Loucy (cell line): ENCODE data around the gene PRDM5.

Source experiments
- H2AFZ ChIP-seq: fragments of 200-600 bp; sonication (generic); 2 replicates; pipeline ENCODE4 v1.6.0; 2016; ENCODE audit warnings: antibody characterized with exemption, mild to moderate bottlenecking, low read length, moderate library complexity
- H3F3A ChIP-seq: fragments of 200-600 bp; 2 replicates; pipeline ENCODE4 v1.6.0; 2016; ENCODE audit warnings: antibody characterized with exemption, low read depth, mild to moderate bottlenecking
- H3K27me3 ChIP-seq: fragments of 200-600 bp; sonication (generic); 2 replicates; pipeline ENCODE4 v1.6.1; 2014; ENCODE audit warnings: low read length, mild to moderate bottlenecking; ENCODE audit not compliant: insufficient read depth, poor library complexity, severe bottlenecking
- H3K36me3 ChIP-seq: fragments of 200-600 bp; sonication (generic); 2 replicates; pipeline ENCODE4 v1.6.1; 2016; ENCODE audit warnings: low read length; ENCODE audit not compliant: insufficient read depth
- H3K4me1 ChIP-seq: fragments of 200-600 bp; sonication (generic); 2 replicates; pipeline ENCODE4 v1.5.1; 2014; ENCODE audit warnings: low read length, mild to moderate bottlenecking; ENCODE audit not compliant: insufficient read depth, poor library complexity, severe bottlenecking
- H3K4me2 ChIP-seq: fragments of 200-600 bp; sonication (generic); 2 replicates; pipeline ENCODE4 v1.6.0; 2014; ENCODE audit warnings: antibody characterized with exemption, low read length, low read depth, mild to moderate bottlenecking; ENCODE audit not compliant: poor library complexity, severe bottlenecking
- H3K4me3 ChIP-seq: fragments of 200-600 bp; sonication (generic); 2 replicates; pipeline ENCODE4 v1.5.1; 2014; ENCODE audit warnings: low read length, mild to moderate bottlenecking, mixed read lengths; ENCODE audit not compliant: poor library complexity, severe bottlenecking
- H3K79me2 ChIP-seq: fragments of 200-600 bp; sonication (generic); 2 replicates; pipeline ENCODE4 v1.6.1; 2014; ENCODE audit warnings: low read length; ENCODE audit not compliant: insufficient read depth
- H3K9ac ChIP-seq: fragments of 200-600 bp; sonication (generic); 2 replicates; pipeline ENCODE4 v1.6.0; 2014; ENCODE audit warnings: mild to moderate bottlenecking, low read depth, low read length, moderate library complexity; ENCODE audit not compliant: poor library complexity, severe bottlenecking
- H3K9me2 ChIP-seq: fragments of 200-600 bp; sonication (generic); replicated peaks from 2 replicates; pipeline ENCODE4 v1.6.1; 2016; ENCODE audit warnings: low read depth, low read length, mixed read lengths
- H3K9me3 ChIP-seq: fragments of 200-600 bp; sonication (generic); 2 replicates; pipeline ENCODE4 v1.6.1; 2014; ENCODE audit warnings: mild to moderate bottlenecking, antibody characterized with exemption, low read length, low read depth; ENCODE audit not compliant: insufficient read depth
- H4K20me1 ChIP-seq: fragments of 200-600 bp; sonication (generic); 2 replicates; pipeline ENCODE4 v1.6.0; 2014; ENCODE audit warnings: antibody characterized with exemption, low read length, mild to moderate bottlenecking; ENCODE audit not compliant: insufficient read depth, poor library complexity, severe bottlenecking
- EZH2phosphoT487 ChIP-seq: fragments of 200-600 bp; IDR thresholded peaks from 2 replicates; pipeline ENCODE4 v1.6.1; 2018; ENCODE audit warnings: antibody characterized with exemption, mild to moderate bottlenecking, moderate library complexity, borderline replicate concordance
- TF ChIP-seq, protein P1 (sequence below): fragments of 200-600 bp; sonication (generic); conservative IDR thresholded peaks from 2 replicates; pipeline ENCODE4 v1.5.1; 2014; ENCODE audit warnings: mild to moderate bottlenecking, antibody characterized with exemption, low read length

PRDM5 gene

DNA sequence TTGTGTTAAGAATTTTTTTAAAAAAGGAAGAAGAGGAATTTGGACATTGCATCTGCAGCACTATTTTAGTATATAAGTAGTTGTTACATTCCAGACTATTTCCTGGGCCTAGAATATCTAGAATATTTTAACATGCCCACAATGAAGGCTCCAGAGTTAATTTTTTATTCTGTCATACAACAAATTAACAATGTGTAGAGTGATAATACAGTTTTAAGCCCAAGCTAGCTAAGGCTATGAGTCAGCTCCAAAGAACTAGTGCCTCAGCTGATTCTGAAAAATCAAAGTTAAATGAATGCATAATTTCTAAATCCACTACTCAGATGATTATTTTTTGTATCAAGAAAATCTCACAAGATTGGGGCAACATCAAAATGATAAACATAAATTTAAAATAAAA is 231.4 kb downstream of the PRDM5 start:
- H3K4me2 ChIP-seq: no peak overlapping the region
- no peaks in the 10 kb centered on the region for H4K20me1 ChIP-seq
- H3K27me3 ChIP-seq: no peaks in the 10 kb centered on the region
- no peak overlapping the region for H3K9ac ChIP-seq
- H3K4me3 ChIP-seq: no peak overlapping the region
- no peaks in the 10 kb centered on the region for H3K79me2 ChIP-seq
- TF ChIP-seq EZH2phosphoT487: no peak
- TF ChIP-seq, protein P1, sequence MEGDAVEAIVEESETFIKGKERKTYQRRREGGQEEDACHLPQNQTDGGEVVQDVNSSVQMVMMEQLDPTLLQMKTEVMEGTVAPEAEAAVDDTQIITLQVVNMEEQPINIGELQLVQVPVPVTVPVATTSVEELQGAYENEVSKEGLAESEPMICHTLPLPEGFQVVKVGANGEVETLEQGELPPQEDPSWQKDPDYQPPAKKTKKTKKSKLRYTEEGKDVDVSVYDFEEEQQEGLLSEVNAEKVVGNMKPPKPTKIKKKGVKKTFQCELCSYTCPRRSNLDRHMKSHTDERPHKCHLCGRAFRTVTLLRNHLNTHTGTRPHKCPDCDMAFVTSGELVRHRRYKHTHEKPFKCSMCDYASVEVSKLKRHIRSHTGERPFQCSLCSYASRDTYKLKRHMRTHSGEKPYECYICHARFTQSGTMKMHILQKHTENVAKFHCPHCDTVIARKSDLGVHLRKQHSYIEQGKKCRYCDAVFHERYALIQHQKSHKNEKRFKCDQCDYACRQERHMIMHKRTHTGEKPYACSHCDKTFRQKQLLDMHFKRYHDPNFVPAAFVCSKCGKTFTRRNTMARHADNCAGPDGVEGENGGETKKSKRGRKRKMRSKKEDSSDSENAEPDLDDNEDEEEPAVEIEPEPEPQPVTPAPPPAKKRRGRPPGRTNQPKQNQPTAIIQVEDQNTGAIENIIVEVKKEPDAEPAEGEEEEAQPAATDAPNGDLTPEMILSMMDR: no peak
- no peaks in the 10 kb centered on the region for H3K9me2 ChIP-seq
- no peaks in the 10 kb centered on the region for H3F3A ChIP-seq
- H3K4me1 ChIP-seq: no peaks in the 10 kb centered on the region
- H2AFZ ChIP-seq: no peak overlapping the region
- no peaks in the 10 kb centered on the region for H3K36me3 ChIP-seq
- no peaks in the 10 kb centered on the region; the same call in 1 of the 2 replicates for H3K9me3 ChIP-seq

- no peak overlapping the region for H3K4me3 ChIP-seq
- H3K27me3 ChIP-seq: no peaks in the 10 kb centered on the region
- no peak overlapping the region for H3K9ac ChIP-seq
Measured at GRCh38 chr4:120688791-120689190, 233.7 kb downstream of the PRDM5 start.

DNA sequence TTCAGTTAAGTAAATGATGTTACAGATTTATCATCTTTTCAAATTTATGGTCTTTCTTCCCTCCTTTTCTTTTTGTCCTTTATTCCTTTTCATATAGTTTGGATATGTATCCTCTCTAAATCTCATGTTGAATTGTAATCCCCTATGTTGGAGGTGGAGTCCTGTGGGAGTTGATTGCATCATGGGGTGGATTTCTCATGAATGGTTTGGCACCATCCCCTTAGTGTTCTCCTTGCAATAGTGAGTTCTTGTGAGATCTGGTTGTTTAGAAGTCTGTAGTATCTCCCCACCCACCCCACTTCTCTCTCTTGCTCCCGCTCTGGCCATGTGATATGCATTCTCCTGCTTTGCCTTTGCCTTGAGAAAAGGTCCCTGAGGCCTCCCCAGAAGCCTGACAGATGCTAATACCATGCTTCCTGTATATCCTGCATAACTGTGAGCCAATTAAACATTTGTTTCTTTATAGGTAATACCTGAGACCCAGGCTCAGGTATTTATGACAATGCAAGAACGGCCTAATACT is 236.7 kb downstream of the PRDM5 start:
- Histone ChIP-seq H3K36me3 (no peaks in the 10 kb centered on the region), H4K20me1 (no peaks in the 10 kb centered on the region), H3K4me3 (no peak overlapping the region), H3K9me2 (no peaks in the 10 kb centered on the region), H3F3A (no peaks in the 10 kb centered on the region), H3K4me2 (no peak overlapping the region), H3K79me2 (no peaks in the 10 kb centered on the region), H3K9ac (no peak overlapping the region), H2AFZ (no peak overlapping the region), H3K27me3 (no peaks in the 10 kb centered on the region), H3K4me1 (no peaks in the 10 kb centered on the region), H3K9me3 (no peaks in the 10 kb centered on the region; the same call in 1 of the 2 replicates)
- TF ChIP-seq, protein P1: no peak
- TF ChIP-seq EZH2phosphoT487: no peak

More at GRCh38 chr4:120688791-120689190, 233.7 kb downstream of the PRDM5 start:
- H2AFZ ChIP-seq: no peak overlapping the region
- H3F3A ChIP-seq: no peaks in the 10 kb centered on the region
- H4K20me1 ChIP-seq: no peaks in the 10 kb centered on the region
- no peak overlapping the region for H3K4me2 ChIP-seq
- H3K9me2 ChIP-seq: no peaks in the 10 kb centered on the region
- no peak for TF ChIP-seq EZH2phosphoT487
- TF ChIP-seq, protein P1: no peak
- H3K79me2 ChIP-seq: no peaks in the 10 kb centered on the region
- no peaks in the 10 kb centered on the region for H3K36me3 ChIP-seq
- H3K9me3 ChIP-seq: no peaks in the 10 kb centered on the region; the same call in 1 of the 2 replicates
- no peaks in the 10 kb centered on the region for H3K4me1 ChIP-seq
